Sigmoid colon (tissue), 7 donors: ENCODE measurements around the gene ZBTB45. TPM values are rescaled to one million over a fixed set of nuclear protein-coding genes. Genes with fewer than 3 reads are reported as not detected.
"Not testable (repeated sequence)": the region's sequence is repeated elsewhere in the genome, so short reads cannot be mapped to it uniquely, and the experiment has no call there.

Experiments used
- DNase-seq: peaks from one replicate; pipeline ENCODE4 v3.0.0-alpha.2; 2019
- H3K27ac ChIP-seq, 4 donors: fragments of 200-600 bp; sonication (generic); one replicate each; pipeline ENCODE4 v1.5.1; 2016 to 2019; ENCODE audit warnings: mild to moderate bottlenecking in 1 of 4
- H3K27me3 ChIP-seq, 3 donors: fragments of 200-600 bp; sonication (generic); one replicate each; pipeline ENCODE4 v1.5.1; 2019; ENCODE audit warnings: mild to moderate bottlenecking in 1 of 3
- H3K36me3 ChIP-seq, 4 donors: fragments of 200-600 bp; sonication (generic); one replicate each; pipeline ENCODE4 v1.5.1; 2016 to 2019
- H3K4me1 ChIP-seq, 4 donors: fragments of 200-600 bp; sonication (generic); one replicate each; pipeline ENCODE4 v1.5.1; 2017 to 2019
- H3K4me3 ChIP-seq, 4 donors: fragments of 200-600 bp; sonication (generic); one replicate each; pipeline ENCODE4 v1.5.1; 2017 to 2019; ENCODE audit warnings: mild to moderate bottlenecking in 2 of 4, moderate library complexity in 1 of 4
- H3K9me3 ChIP-seq, 4 donors: fragments of 200-600 bp in 3 of 4; sonication (generic) in 3 of 4; one replicate each; pipeline versions ENCODE4 v1.5.1 to v1.6.1; 2013 to 2019
- CTCF ChIP-seq, 4 experiments: fragments of 450-650 bp in 3 of 4; fragments of 200-600 bp in 1 of 4; IDR thresholded peaks; one replicate each; pipeline ENCODE4 v1.5.1; 2016 to 2019; ENCODE audit warnings: antibody characterized with exemption in 4 of 4, mild to moderate bottlenecking in 3 of 4, moderate library complexity in 2 of 4
- EP300 ChIP-seq, 4 donors: sonication (generic); formaldehyde crosslinking; IDR thresholded peaks; one replicate each; pipeline ENCODE4 v1.6.1; 2017; ENCODE audit warnings: antibody characterized with exemption in 4 of 4
- POLR2A ChIP-seq, 2 donors: fragments of 450-650 bp; IDR thresholded peaks; one replicate each; pipeline ENCODE4 v1.6.1; 2016; ENCODE audit warnings: antibody characterized with exemption in 2 of 2, mild to moderate bottlenecking in 2 of 2, moderate library complexity in 2 of 2
- POLR2AphosphoS5 ChIP-seq, 4 donors: sonication (generic); formaldehyde crosslinking; IDR thresholded peaks; one replicate each; pipeline ENCODE4 v1.6.1; 2017; ENCODE audit warnings: antibody characterized with exemption in 4 of 4
- WGBS, 2 donors: extraction: QIAGEN DNeasy Blood & Tissue Kit; methylation state at CpG; one replicate each; pipeline ENCODE4 v1.1.7; 2013; 5-methylcytosine and 5-hydroxymethylcytosine counted together
- intact Hi-C: fragments of 100-400 bp; cut with DNase I; formaldehyde crosslinking; loops from one replicate; pipeline ENCODE4 v1.15.1; 2023
- polyA plus RNA-seq, 3 donors: library from polyadenylated mRNA; stranded (reverse); fragments of 200-250 nt; gene quantifications; one replicate each; pipeline ENCODE4 v1.2.3, GENCODE V29; 2013
- total RNA-seq, 4 donors: library from RNA; depleted of rRNA; stranded (reverse); fragments of >200 nt; gene quantifications; one replicate each; pipeline ENCODE4 v1.1.0, GENCODE V29; 2016
- donor health status: healthy with polysubstance abuse.
- donor health status: Bipolar disorder and iron deficiency.
- donor health status: healthy.

ZBTB45 gene
- total and polyA plus RNA-seq, 7 donors = 4.9 to 13.8 (median 8.2) TPM

GRCh38 chr19:58491393-58491792 lies 28.2 kb downstream of the ZBTB45 start:
- intact Hi-C loops = no loop called here
- 88 to 91% methylated on average over 5 of the region's 5 CpGs for WGBS, 2 donors
- TF ChIP-seq CTCF (IDR thresholded peaks at IDR 0.05) = no peak
- no peak for TF ChIP-seq POLR2A (IDR thresholded peaks at IDR 0.05)
- no peak for TF ChIP-seq POLR2AphosphoS5 (IDR thresholded peaks at IDR 0.05)
- no peak for DNase-seq
- no peaks in the 10 kb centered on the region for H3K27me3 ChIP-seq
- H3K9me3 ChIP-seq = no peaks in the 10 kb centered on the region
- no peak overlapping the region for H3K27ac ChIP-seq
- no peak overlapping the region for H3K4me3 ChIP-seq
- no peaks in the 10 kb centered on the region for H3K4me1 ChIP-seq
- no peaks in the 10 kb centered on the region for H3K36me3 ChIP-seq

GRCh38 chr19:58484349-58484748 lies 35.3 kb downstream of the ZBTB45 start:
- intact Hi-C loops, H3K9me3 ChIP-seq, H3K27me3 ChIP-seq, H3K4me3 ChIP-seq, H3K4me1 ChIP-seq, H3K27ac ChIP-seq, DNase-seq: not testable (repeated sequence)
- peaks cover 0 to 24% (median 6%) of the 10 kb centered on the region in 4 donors for H3K36me3 ChIP-seq
- WGBS, 2 donors = 89 to 94% methylated on average over 5 of the region's 5 CpGs

GRCh38 chr19:58483776-58484175 lies 35.8 kb downstream of the ZBTB45 start:
- DNase-seq = no peak
- intact Hi-C loops = no loop called here
- Histone ChIP-seq H3K36me3 (peaks cover 0 to 26% (median 8%) of the 10 kb centered on the region in 4 donors), H3K27ac (no peak overlapping the region), H3K4me3 (no peak overlapping the region), H3K27me3 (no peaks in the 10 kb centered on the region), H3K4me1 (no peaks in the 10 kb centered on the region), H3K9me3 (no peaks in the 10 kb centered on the region)
- 81 to 88% methylated on average over 2 of the region's 2 CpGs for WGBS, 2 donors
- TF ChIP-seq EP300 (IDR thresholded peaks at IDR 0.05) (no peak), CTCF (IDR thresholded peaks at IDR 0.05) (no peak), POLR2A (IDR thresholded peaks at IDR 0.05) (no peak), POLR2AphosphoS5 (IDR thresholded peaks at IDR 0.05) (no peak)

GRCh38 chr19:58482372-58482771 lies 37.2 kb downstream of the ZBTB45 start:
- H3K4me1 ChIP-seq = peaks cover 0 to 3% (median 2%) of the 10 kb centered on the region in 4 donors
- H3K36me3 ChIP-seq = peaks cover 0 to 32% (median 8%) of the 10 kb centered on the region in 4 donors
- H3K9me3 ChIP-seq = no peaks in the 10 kb centered on the region
- no peaks in the 10 kb centered on the region for H3K27me3 ChIP-seq
- intact Hi-C loops = no loop called here
- H3K27ac ChIP-seq = no peak overlapping the region
- TF ChIP-seq POLR2A (IDR thresholded peaks at IDR 0.05) = no peak
- no peak for TF ChIP-seq CTCF (IDR thresholded peaks at IDR 0.05)
- TF ChIP-seq POLR2AphosphoS5 (IDR thresholded peaks at IDR 0.05) = no peak
- no peak for TF ChIP-seq EP300 (IDR thresholded peaks at IDR 0.05)
- DNase-seq = no peak
- H3K4me3 ChIP-seq = no peak overlapping the region
- WGBS, 2 donors = 65 to 90% methylated on average over 7 of the region's 7 CpGs

- Histone ChIP-seq H3K4me1 (peaks cover 0 to 13% (median 12%) of the 10 kb centered on the region in 4 donors), H3K4me3 (no peak overlapping the region), H3K27me3 (no peaks in the 10 kb centered on the region), H3K9me3 (no peaks in the 10 kb centered on the region), H3K36me3 (peaks cover 0 to 32% (median 8%) of the 10 kb centered on the region in 4 donors), H3K27ac (no peak overlapping the region)
- 84 to 86% methylated on average over 2 of the region's 2 CpGs for WGBS, 2 donors
- no peak for TF ChIP-seq POLR2A (IDR thresholded peaks at IDR 0.05)
- no peak for TF ChIP-seq POLR2AphosphoS5 (IDR thresholded peaks at IDR 0.05)
- no peak for TF ChIP-seq CTCF (IDR thresholded peaks at IDR 0.05)
- TF ChIP-seq EP300 (IDR thresholded peaks at IDR 0.05) = no peak
- no peak for DNase-seq
- intact Hi-C loops = no loop called here
These were observed 38.8 kb downstream of the ZBTB45 start for GRCh38 chr19:58480831-58481230.
